Left ventricle myocardium inferior (tissue), 1 donor: ENCODE data around the gene HOXD4. TPM values are rescaled to one million over a fixed set of nuclear protein-coding genes. Genes with fewer than 3 reads are reported as not detected.

Experiments used
- DNase-seq: peaks from one replicate; pipeline ENCODE4 v3.0.0-alpha.2; 2020
- H3K27ac ChIP-seq: fragments of 200-600 bp; replicated peaks from 2 replicates; pipeline ENCODE4 v1.8.0; 2021
- H3K27me3 ChIP-seq: fragments of 200-600 bp; 2 replicates; pipeline ENCODE4 v1.8.0; 2021; ENCODE audit warnings: low read depth
- H3K36me3 ChIP-seq: fragments of 200-600 bp; 2 replicates; pipeline ENCODE4 v1.8.0; 2021
- H3K4me1 ChIP-seq: fragments of 200-600 bp; 2 replicates; pipeline ENCODE4 v1.8.0; 2021
- H3K4me3 ChIP-seq: fragments of 200-600 bp; 2 replicates; pipeline ENCODE4 v1.8.0; 2021; ENCODE audit warnings: mild to moderate bottlenecking, moderate library complexity
- H3K9me3 ChIP-seq: fragments of 200-600 bp; replicated peaks from 2 replicates; pipeline ENCODE4 v1.8.0; 2021
- intact Hi-C: fragments of 100-400 bp; cut with micrococcal nuclease; formaldehyde crosslinking; loops from one replicate; pipeline ENCODE4 v1.11.0; 2022
- total RNA-seq: library from RNA; stranded (reverse); fragmentation: NEBNext Ultra II Directional; extraction: Animal tissue kit (Norgen Biotek cat#: 25700); gene quantifications from one replicate; pipeline ENCODE4 v1.2.1, GENCODE V29; 2021
- TF ChIP-seq, protein P1 (sequence below): fragments of 200-600 bp; IDR thresholded peaks from 2 replicates; pipeline ENCODE4 v1.8.0; 2021; ENCODE audit warnings: antibody characterized with exemption, mild to moderate bottlenecking, borderline replicate concordance
- donor health status: DM: no; HTN: yes; CAD: no; lungs with severe emphysema.

Gene HOXD4
- total RNA-seq, 1 donor from 2014 or later: not detected

DNA sequence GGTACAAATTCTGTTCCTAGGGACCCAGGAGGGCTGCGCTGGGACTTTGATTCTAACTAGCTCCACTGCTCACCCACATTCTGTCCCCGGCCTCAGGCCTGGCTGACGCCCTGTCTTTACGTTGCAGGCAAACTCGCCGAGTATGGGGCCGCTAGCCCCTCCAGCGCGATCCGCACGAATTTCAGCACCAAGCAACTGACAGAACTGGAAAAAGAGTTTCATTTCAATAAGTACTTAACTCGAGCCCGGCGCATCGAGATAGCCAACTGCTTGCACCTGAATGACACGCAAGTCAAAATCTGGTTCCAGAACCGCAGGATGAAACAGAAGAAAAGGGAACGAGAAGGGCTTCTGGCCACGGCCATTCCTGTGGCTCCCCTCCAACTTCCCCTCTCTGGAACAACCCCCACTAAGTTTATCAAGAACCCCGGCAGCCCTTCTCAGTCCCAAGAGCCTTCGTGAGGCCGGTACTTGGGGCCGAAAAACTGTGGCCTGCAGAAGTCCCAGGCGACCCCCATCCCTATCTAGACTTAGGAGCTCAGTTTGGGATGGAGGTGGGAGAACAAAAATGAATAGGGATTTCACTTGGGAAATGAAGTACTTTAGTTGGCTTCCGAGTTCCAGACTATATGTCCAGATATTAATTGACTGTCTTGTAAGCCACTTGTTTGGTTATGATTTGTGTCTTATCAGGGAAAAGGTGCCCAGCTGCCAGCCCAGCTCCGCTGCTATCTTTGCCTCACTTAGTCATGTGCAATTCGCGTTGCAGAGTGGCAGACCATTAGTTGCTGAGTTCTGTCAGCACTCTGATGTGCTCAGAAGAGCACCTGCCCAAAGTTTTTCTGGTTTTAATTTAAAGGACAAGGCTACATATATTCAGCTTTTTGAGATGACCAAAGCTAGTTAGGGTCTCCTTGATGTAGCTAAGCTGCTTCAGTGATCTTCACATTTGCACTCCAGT lies 38.6 kb downstream of the HOXD4 start:
- Histone ChIP-seq H3K27me3 (peaks cover 100% of the 10 kb centered on the region), H3K4me3 (peak overlapping the region; percentile 67), H3K27ac (no peak overlapping the region), H3K4me1 (peaks cover 33% of the 10 kb centered on the region), H3K36me3 (no peaks in the 10 kb centered on the region), H3K9me3 (no peaks in the 10 kb centered on the region)
- TF ChIP-seq, protein P1, sequence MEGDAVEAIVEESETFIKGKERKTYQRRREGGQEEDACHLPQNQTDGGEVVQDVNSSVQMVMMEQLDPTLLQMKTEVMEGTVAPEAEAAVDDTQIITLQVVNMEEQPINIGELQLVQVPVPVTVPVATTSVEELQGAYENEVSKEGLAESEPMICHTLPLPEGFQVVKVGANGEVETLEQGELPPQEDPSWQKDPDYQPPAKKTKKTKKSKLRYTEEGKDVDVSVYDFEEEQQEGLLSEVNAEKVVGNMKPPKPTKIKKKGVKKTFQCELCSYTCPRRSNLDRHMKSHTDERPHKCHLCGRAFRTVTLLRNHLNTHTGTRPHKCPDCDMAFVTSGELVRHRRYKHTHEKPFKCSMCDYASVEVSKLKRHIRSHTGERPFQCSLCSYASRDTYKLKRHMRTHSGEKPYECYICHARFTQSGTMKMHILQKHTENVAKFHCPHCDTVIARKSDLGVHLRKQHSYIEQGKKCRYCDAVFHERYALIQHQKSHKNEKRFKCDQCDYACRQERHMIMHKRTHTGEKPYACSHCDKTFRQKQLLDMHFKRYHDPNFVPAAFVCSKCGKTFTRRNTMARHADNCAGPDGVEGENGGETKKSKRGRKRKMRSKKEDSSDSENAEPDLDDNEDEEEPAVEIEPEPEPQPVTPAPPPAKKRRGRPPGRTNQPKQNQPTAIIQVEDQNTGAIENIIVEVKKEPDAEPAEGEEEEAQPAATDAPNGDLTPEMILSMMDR: no peak
- intact Hi-C loops: no loop called here
- DNase-seq: no peak

DNA sequence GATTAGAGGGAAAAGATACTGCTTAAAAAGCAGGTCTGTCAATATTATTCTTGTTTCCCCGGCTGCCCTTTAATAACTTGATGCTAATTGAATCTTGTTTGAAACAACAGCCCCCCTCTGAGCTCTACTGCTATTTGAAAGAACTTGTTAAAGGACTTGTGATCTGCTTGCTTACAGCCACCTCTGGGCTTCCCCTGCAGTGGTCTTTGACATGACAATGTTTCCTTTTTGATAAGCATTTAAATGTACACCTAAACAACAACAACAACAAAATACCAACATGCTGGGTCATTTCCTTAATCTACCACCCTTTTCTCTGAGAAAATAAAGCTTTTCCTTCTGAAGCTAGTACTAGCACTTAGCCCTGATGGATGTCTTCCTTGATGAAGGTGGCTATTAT lies 41.0 kb downstream of the HOXD4 start:
- intact Hi-C loops: no loop called here
- no peak for DNase-seq
- Histone ChIP-seq H3K9me3 (no peaks in the 10 kb centered on the region), H3K4me1 (peaks cover 32% of the 10 kb centered on the region), H3K27me3 (peaks cover 100% of the 10 kb centered on the region), H3K36me3 (no peaks in the 10 kb centered on the region), H3K27ac (no peak overlapping the region), H3K4me3 (no peak overlapping the region)
- TF ChIP-seq, protein P1: no peak

DNA sequence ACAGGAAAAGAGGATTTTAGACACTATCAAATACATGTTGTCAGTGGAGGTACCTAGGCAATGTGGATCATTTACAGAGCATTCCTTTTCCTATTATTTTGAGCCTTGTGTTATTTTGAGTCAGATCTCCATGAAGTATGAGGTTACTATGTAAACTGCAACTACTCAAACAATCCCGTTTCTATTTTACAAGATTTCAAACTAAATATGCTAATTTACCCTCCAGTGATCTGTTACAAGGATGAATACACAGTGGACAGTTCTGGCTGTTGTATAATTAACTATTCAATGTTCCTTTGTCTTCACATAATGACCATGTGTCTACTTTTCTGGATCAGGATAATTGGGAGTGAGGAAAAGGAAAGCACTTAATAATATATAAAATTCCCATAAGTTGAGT lies 41.7 kb downstream of the HOXD4 start:
- no peak for DNase-seq
- intact Hi-C loops: no loop called here
- TF ChIP-seq, protein P1: no peak
- H3K9me3 ChIP-seq: no peaks in the 10 kb centered on the region
- no peak overlapping the region for H3K4me3 ChIP-seq
- H3K27ac ChIP-seq: no peak overlapping the region
- H3K36me3 ChIP-seq: no peaks in the 10 kb centered on the region
- peaks cover 100% of the 10 kb centered on the region for H3K27me3 ChIP-seq
- peaks cover 25% of the 10 kb centered on the region for H3K4me1 ChIP-seq

DNA sequence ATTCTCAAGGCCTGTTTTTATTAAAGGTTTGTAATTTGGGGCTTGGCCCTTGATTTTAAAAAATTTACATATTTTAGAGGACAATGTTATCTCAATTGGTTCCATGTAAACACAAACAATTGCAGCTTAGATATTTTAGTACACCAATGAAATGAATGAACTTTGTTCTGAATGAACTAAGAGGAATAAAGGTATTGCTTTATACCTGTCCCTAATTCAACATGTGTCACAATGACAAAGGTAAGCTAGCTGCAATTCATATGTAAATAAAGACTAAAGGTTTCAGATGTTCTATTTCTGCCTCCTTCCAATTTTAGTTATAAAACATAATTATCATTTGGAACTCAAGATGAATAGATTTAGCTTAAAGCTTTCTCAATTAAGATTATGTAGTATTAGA lies 48.6 kb downstream of the HOXD4 start:
- Histone ChIP-seq H3K4me3 (no peak overlapping the region), H3K36me3 (no peaks in the 10 kb centered on the region), H3K9me3 (peaks cover 7% of the 10 kb centered on the region), H3K4me1 (no peaks in the 10 kb centered on the region), H3K27me3 (peaks cover 99% of the 10 kb centered on the region), H3K27ac (no peak overlapping the region)
- intact Hi-C loops: no loop called here
- no peak for DNase-seq
- TF ChIP-seq, protein P1: no peak

DNA sequence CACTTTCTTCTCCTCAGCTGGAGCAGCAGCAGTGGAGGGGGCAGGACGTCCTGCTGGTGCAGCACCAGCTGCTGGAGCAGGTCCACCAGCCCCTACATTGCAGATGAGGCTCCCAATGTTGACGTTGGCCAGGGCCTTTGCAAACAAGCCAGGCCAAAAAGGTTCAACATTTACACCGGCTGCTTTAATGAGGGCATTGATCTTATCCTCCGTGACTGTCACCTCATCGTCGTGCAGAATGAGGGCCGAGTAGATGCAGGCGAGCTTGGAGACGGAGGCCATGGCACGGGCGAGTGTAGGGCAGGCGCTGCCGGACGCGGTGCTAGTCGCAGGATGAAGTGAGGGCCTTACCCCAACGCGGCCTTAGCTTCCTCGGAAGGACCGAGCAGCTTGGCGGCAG lies 49.6 kb downstream of the HOXD4 start:
- H3K36me3 ChIP-seq: no peaks in the 10 kb centered on the region
- no peak overlapping the region for H3K27ac ChIP-seq
- H3K4me1 ChIP-seq: no peaks in the 10 kb centered on the region
- peaks cover 10% of the 10 kb centered on the region for H3K9me3 ChIP-seq
- no peak overlapping the region for H3K4me3 ChIP-seq
- intact Hi-C loops: no loop called here
- peaks cover 97% of the 10 kb centered on the region for H3K27me3 ChIP-seq
- DNase-seq: no peak
- TF ChIP-seq, protein P1: no peak
